Measurements from ENCODE around the gene FAAH.

Gene FAAH

GRCh38 chr1:46411010-46411405 is 16.9 kb downstream of the FAAH start:
- TF ChIP-seq CTCF (IDR thresholded peaks at IDR 0.05; ENCODE audit: low read depth, low read length, missing control alignments): no peak
- no peak for DNase-seq (ENCODE audit: low read depth)

GRCh38 chr1:46411601-46412341 is 17.7 kb downstream of the FAAH start:
- H3K4me3 ChIP-seq (ENCODE audit: low read depth, low read length): no peak overlapping the region
- DNase-seq (ENCODE audit: low read depth): no peak
- in situ Hi-C loops (cut with HindIII; ENCODE audit: low sequenced_read_pairs): no loop called here
- TF ChIP-seq CTCF (IDR thresholded peaks at IDR 0.05; ENCODE audit: low read depth, low read length, missing control alignments): peak; percentile 30

More at GRCh38 chr1:46411010-46411405, 16.9 kb downstream of the FAAH start:
- in situ Hi-C loops (cut with HindIII; ENCODE audit: low sequenced_read_pairs): no loop called here
- H3K4me3 ChIP-seq (ENCODE audit: low read depth, low read length): no peak overlapping the region

- DNase-seq (ENCODE audit: low read depth): no peak
- in situ Hi-C loops (cut with HindIII; ENCODE audit: low sequenced_read_pairs): no loop called here
- TF ChIP-seq CTCF (IDR thresholded peaks at IDR 0.05; ENCODE audit: low read depth, low read length, missing control alignments): no peak
These were observed 18.9 kb downstream of the FAAH start for GRCh38 chr1:46412893-46413595.

GRCh38 chr1:46413596-46413985 is 19.5 kb downstream of the FAAH start:
- peak; percentile 38 for TF ChIP-seq CTCF (IDR thresholded peaks at IDR 0.05; ENCODE audit: low read depth, low read length, missing control alignments)
- no peak for DNase-seq (ENCODE audit: low read depth)
- H3K4me3 ChIP-seq (ENCODE audit: low read depth, low read length): no peak overlapping the region
- in situ Hi-C loops (cut with HindIII; ENCODE audit: low sequenced_read_pairs): no loop called here

More at GRCh38 chr1:46412893-46413595, 18.9 kb downstream of the FAAH start:
- no peak overlapping the region for H3K4me3 ChIP-seq (ENCODE audit: low read depth, low read length)

- DNase-seq (ENCODE audit: low read depth): no peak
- no peak overlapping the region for H3K4me3 ChIP-seq (ENCODE audit: low read depth, low read length)
- no peak for TF ChIP-seq CTCF (IDR thresholded peaks at IDR 0.05; ENCODE audit: low read depth, low read length, missing control alignments)
- in situ Hi-C loops (cut with HindIII; ENCODE audit: low sequenced_read_pairs): no loop called here
These were observed 21.4 kb downstream of the FAAH start for GRCh38 chr1:46415514-46415913.

GRCh38 chr1:46418976-46419375 is 24.9 kb downstream of the FAAH start:
- no peak for DNase-seq (ENCODE audit: low read depth)
- TF ChIP-seq CTCF (IDR thresholded peaks at IDR 0.05; ENCODE audit: low read depth, low read length, missing control alignments): no peak
- in situ Hi-C loops (cut with HindIII; ENCODE audit: low sequenced_read_pairs): no loop called here
- no peak overlapping the region for H3K4me3 ChIP-seq (ENCODE audit: low read depth, low read length)
